Stromal cell of bone marrow (primary cell): ENCODE measurements around the gene TCEAL8.
"Not testable (repeated sequence)": the region's sequence is repeated elsewhere in the genome, so short reads cannot be mapped to it uniquely, and the experiment has no call there.

Source experiments
- DNase-seq: peaks from one replicate; pipeline ENCODE4 v3.0.0-alpha.2; 2012; ENCODE audit warnings: low read depth

TCEAL8 gene, protein sequence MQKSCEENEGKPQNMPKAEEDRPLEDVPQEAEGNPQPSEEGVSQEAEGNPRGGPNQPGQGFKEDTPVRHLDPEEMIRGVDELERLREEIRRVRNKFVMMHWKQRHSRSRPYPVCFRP

DNA sequence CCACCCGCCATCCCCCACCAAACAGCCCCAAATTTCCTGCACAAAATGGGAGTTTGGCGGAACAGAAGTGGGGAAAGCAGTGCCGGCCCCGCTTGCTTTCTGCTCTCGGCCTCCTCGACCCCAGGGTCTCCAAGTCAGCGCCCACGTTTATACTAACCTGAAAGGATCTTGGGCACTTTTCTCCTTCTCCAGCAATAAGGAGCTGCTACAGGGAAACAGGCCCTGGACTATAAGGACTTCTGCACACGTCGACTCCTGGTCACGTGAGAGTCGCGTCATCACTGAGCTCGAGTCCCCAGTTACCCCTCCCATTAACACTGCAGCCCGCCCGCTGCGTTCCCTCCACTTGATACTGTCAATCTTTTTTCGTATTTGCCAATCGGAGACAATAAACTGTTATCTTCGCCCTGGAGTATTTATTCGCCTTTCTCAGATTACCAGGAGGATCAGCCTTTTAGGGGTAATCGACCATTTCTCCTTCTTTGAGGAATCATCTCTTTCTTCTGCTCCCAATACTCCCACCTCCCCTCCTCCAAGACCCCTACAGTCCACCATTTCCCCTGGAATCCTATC is at the start of gene TCEAL8:
Gene TCEAL8, minus strand, starts transcription at position 235 of the 573 bp plus-strand sequence. CDS start 1,176 bp downstream, outside the sequence.
- DNase-seq = peak; percentile 64

DNA sequence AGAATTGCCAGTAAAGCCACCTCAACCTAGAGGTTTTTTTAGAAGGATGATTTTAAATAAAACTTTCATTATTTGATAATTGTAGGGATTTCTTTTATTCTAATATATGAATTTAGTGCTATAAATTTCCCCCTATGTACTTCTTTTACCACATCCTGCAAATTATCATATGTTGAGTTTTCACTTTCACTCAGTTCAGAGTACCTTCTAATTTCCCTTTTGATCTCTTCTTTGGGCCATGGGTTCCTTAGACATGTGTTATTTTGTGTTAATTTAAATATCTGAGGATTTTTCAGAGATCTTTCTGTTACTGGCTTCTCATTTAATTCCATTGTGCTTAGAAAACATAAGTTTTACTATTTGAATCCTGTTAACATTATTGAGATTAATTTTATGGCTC is 49.8 kb upstream of the TCEAL8 start:
- no peak for DNase-seq

DNA sequence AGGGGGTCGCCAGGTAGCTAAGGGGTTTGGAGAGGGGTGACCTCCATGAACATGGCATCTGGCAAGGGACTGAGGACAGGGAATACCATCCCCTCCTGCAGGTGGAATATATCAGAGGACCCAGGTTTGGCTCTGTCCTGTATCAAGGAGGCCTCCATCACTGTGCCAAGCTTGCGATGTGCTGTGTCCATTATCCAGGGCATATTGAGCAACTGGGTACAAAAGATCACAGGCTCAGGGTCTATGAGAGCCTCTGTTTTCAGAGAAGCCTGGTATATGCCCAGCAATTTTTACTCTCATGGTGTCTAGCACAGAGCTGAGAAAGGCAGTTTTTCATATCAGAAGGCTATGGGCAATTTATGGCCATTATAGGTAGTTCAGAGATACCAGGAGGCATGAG is 38.2 kb upstream of the TCEAL8 start:
- no peak for DNase-seq

DNA sequence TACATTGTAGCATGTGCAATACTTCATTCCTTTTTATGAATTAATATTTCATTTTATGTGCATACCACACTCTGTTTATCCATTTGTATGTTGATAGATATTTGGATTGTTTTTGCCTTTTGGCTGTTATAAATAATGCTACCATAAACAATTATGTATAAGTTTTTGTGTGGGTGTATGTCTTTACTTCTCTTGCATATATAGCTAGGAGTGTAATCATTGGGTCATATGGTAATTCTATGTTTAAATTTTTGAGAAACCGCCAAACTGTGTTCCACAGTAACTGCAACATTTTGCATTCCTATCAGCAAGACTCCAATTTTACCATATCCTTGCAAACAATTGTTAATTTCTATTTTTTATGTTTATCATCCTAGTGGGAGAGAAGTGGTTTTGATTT is 24.7 kb upstream of the TCEAL8 start:
- no peak for DNase-seq

DNA sequence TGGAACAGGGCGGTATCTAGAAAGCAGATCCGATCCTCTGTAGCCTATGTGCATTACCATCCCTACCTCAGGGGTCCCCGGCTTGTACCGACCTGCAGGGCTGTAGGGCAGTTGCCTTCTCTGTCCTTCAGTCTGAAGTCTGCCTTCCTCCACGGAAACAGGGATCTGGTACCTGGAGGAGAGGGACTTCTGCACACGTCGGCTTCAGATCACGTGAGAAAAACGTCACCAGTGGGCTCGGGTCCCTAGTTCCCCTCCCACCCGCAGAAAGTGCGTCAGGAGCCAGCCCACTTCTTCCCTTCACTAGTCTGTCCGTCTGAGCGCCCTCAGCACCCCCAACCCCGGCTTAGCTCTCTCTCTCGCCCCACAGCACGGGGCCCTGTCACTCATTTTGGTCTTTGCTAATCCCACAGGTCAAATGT is 21.6 kb upstream of the TCEAL8 start, which contains the start of gene TCEAL5:
Gene TCEAL5, minus strand, starts transcription at position 170 of the 422 bp plus-strand sequence. CDS start 2,187 bp downstream, outside the sequence.
- no peak for DNase-seq

DNA sequence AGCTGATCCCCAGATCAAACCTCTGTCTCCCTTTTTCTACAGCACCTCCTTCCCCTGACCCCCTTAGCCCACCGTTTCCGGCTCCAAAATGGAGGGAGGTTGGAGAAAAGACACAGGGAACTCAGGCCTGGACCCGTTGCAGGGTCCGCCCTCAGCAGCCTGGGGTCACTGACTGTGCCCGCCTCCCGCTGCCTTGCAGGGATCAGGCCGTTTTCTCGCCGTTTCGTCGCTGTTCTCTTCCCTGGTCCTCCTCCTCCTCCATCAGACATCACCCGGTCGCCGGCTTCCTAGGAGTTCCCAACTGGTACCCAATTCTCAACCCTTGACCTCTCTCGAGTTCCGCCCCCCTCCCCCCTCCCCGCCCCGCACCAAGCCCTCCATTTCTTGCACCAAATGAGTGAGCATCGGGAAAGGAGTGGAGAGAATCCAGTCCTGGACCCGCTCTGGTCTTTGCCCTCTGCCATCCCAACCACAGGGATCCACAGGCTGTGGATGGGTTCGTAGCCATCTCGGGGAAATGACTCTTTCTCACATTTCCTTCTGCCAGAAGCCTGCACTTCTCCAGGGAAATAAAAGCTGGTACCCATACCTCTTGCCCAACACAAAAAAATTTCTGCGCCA is 21.1 kb upstream of the TCEAL8 start:
- no peak for DNase-seq

DNA sequence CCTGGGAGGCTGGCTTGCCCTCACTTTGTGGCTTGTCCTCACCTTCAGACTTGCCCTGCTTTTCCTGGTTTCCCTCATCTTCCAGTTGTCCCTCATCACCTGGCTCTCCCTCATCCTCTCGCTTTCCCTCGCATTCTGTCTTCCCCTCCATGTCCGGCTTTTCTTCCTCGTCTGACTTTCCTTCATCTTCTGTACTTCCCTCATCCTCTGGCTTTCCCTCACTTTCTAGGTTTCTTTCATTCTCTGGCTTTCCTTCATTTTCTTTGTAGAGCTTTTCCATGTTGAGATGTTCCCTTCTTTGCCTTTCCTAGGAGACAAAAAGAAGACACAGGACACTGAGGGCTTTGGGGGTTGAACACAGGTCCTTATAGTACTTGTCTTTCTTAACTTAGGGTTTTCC is 19.3 kb upstream of the TCEAL8 start:
- no peak for DNase-seq

DNA sequence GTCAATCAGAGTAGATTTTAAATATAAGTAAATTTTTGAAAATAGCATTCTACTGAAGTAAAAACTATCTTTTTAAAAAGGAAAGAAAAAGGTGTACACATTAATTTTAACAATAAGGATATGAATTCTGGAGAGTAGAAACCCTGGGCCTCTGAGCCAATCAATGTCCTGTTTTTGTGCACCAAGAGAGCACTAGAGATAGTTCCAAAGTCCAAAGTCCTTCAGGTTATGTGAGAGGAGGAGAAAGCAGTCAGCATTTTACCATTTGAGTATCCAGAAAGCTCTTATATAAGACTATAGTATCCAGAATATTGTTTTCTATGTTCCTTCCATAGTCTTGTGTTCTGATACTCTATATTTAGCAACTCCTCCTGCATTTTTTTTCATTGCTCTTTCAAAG is 3.3 kb upstream of the TCEAL8 start:
- DNase-seq = no peak

DNA sequence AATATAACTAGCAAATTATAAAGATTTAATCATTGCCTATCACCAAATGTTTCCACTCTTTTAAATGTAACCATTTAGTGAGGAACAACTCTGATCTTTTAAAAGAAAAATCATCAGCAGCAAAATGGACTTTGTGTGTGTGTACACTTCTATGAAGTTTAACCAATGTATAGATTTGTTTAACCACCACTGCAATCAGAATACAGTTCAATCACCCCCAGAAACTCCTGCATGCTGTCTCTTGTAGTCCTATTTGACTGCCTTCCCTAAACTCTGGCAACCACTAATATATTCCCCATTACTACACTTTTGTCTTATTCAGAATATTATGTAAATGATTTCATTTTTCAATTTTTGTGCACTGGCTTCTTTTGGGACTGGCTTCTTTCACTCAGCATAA is 1.7 kb upstream of the TCEAL8 start:
- no peak for DNase-seq

DNA sequence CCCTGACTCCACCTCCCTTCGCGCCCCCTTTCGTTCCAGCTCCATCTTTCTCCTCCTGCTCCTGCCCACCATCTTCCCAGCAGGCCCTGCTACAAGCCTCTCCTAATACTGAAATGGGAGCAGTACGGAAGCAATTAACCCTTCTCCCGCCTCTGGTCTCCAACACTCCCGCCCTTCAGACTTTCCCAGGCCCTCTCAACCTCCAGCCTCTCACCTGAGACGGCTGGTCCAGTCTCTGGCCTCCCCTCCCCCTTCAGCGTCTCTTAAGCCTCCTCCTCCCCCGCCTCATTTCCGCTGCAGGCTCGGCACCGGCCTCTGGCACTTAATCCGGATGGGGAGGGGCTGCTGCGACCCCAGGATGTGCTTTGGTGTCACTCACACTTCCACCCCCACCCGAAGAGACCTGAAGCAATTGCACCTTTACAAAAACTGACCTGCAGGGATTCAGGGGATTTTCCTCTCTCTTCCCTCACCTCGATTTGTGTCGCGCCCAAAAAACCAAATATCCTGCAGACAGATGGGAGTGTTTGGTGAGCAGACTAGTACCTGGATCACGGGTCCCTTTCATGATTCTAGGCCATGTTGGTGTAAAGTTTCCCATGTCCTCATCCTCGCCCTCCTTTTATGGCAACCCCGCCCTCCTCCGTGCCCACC is 657 bp downstream of the TCEAL8 start:
- no peak for DNase-seq

DNA sequence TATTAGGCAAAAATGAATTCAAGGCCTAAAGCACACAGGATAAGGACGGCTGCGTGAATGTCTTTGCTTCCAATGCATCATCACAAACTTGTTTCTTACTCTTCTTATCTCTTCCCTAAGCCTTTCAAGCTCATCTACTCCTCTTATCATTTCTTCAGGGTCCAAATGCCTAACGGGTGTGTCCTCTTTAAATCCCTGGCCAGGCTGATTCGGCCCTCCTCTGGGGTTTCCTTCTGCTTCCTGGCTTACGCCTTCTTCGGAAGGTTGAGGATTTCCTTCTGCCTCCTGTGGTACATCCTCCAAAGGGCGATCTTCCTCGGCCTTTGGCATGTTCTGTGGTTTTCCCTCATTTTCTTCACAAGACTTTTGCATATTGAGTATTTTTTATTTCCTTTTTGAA is 1.3 kb downstream of the TCEAL8 start:
- DNase-seq = no peak

DNA sequence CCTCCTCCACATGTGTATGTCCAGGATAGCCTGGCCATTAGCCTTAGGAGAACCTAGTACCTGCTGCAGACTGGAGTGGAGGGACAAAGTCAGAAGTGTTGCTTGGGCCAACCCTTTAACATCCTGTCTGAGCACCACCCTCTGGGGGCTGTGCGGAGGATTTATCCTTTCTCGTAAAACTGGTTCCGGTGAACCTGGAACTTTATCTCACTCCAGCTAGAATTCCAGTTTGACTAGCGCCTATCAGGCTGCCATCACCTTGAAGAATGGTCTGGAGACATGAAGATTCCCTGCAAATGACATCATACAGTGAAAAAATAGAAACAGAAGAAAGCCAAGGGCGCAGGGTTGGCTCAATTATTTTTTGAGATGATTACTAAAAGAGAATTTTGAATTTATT is 4.0 kb downstream of the TCEAL8 start:
- DNase-seq = no peak

DNA sequence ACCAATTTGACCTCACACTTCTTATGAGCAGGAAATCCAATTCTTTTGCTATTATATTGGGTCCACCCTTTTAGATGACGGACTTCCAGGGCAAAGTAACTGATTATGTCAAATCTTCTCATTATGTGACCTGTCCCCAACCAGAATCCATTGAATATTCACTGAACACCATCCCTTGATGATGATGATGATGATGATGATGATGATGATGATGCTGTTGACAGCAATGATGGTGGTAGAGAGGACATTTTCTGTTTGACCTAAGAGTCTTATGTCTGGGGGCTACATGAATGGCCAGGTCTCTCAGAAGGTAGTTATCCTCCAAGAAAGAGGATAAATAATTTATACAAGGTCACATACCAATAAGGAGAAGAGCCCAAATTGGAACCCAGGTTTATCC is 5.2 kb downstream of the TCEAL8 start:
- no peak for DNase-seq

DNA sequence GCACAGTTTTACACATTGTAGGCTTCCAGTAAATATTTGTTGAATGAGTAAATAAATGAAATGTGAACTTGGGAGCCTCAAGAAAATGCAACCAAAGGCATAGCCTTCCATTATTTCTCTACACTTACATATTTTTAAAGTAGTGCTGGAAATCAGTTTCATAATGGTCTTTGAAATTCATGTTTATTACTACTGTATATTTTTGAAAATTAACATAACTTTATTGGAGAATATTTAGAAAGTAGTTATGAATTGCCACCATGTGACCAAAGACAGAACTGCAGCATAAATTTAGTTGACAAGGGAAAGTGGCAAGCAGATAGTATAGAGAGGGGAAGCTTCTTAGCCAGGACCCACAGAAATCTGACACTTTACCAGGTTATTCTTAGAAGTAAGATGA is 6.4 kb downstream of the TCEAL8 start:
- DNase-seq = no peak

DNA sequence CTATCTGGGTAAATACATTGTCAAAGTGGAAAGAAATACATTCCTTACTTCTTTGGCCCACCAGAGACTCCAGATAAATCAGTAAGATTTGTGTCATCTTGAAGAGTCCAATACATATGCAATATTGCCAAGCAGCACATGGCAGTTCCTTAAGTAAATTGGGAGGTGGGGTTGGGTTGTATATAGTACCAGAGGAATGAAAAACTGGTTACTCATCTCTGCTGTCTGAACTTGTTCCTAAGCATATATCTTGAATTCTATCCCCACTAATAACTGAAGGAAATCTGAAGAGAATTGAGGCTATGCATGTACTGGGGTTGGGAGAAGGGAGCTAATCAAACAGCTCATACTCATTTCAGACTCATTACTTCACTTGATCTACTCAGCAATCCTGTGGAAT is 14.8 kb downstream of the TCEAL8 start:
- no peak for DNase-seq

DNA sequence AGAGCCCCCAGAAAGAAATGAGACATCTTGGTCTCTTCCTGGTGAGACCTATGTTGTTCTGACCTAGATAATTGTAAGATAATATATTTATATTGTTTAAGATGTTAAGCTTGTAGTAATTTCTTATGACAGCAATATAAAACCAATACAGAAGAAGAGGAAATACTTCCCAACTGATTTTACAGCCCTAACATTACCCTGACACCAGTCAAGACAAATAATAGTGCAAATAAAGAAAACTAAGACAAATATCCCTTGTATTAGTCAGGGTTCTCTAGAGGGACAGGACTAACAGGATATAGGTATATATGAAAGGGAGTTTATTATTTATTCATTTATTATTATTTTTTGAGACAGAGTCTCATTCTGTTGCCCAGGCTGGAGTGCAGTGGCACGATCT is 18.7 kb downstream of the TCEAL8 start:
- no peak for DNase-seq

DNA sequence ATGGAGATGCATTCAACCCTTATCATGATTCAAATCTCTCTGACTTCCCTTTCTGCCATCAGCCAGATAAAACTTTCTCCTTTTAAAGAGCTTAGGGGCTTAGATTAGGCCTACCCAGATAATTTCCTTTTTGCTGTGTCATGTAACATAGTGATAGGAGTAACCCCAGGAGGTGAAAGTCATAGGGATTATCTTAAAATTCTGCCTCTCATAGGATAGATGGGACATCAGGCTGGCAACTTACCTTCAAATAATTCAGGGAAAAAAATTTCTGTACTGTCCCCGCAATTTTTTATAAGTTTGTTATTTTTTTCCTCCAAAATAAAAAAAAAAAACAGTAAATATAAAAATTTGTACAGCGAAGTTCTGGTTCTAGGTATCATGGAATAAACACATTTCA is 19.3 kb downstream of the TCEAL8 start:
- not testable (repeated sequence) for DNase-seq

DNA sequence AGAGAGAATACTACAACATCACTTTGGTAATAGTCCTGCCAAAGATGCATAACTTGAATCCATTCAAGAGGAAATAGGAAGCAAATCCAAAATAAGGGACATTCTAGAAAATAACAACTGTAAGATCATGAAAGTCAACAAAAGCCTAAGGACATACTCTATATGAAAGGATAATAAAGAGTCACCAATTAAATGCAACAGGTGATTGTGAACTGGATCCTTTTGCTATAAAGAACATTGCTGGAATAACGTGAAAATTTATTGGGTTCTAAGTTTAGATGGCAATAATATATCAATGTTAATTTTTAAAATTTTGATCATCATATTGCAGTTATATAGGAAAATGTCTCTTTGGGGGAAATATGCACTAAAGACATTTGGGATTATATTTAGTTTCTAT is 20.1 kb downstream of the TCEAL8 start:
- DNase-seq = no peak

DNA sequence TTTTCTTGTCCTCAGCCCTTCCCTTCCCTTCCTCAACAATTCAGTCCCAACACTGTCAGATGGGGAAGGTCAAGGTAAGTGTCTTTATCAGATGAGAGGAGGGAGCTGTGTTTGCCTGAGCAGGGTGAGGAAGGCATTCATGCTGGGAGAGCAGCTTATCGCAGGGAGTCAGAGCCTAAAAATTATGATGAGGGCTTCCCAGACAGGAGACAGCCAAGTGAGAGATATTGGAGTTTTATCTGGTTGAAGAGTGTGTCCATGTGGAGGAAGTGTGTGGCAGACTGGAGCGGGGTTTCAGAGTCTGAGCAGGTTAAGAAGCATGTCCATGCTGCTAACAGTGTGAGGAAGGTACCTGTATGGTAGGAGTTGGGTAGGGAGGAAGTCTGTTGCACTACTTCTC is 21.7 kb downstream of the TCEAL8 start:
- DNase-seq = no peak

DNA sequence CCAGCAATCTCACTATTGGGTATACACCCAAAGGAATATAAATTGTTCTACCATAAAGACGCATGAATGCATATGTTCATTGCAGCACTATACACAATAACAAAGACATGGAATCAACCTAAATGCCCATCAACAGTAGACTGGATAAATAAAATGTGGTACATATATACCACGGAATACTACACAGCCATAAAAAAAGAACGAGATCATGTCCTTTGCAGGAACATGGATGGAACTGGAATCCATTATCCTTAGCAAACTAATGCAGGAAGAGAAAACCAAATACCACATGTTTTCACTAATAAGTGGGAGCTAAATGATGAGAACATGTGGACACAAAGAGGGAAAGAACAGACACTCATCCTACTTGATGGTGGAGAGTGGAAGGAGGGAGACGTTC is 29.0 kb downstream of the TCEAL8 start:
- not testable (repeated sequence) for DNase-seq

DNA sequence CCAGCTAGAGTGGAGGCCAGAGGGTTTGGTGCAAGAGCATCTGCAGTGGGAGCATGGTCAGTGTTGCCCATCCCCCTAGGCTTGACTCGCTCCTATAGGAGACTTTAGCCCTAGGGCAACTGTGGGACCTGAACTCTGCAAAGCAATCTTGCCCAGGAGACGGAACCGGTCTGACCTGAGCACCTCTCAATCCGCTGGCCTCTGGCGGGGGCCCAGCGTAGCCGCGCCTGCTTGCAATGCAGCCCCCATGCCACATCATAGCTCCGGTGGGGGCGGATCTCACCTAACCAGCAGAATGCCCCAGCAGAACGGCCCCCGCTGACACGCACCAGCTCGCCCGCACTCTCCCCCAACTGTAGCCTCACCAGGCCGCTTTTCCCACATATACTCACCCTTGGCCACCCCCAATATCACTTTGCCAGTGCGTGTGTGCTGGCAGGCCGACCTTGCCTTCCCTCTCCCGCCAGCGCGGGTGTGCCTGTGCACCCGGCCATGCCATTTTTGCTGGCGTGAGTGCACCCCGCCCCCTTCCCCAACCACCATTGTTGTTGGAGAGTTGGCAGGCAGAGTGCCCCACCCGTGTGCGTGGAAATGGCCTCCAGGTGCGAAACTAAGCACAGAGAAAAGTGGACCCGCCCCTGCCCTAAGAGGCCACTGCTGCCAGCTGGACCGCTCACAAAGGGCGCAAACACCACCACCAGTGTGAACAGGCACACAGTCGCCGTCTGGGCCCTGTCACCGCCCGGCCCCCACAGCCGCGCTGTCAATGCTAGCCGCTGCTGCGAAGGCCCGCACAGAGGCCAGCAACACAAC is 34.2 kb downstream of the TCEAL8 start:
- DNase-seq = no peak

DNA sequence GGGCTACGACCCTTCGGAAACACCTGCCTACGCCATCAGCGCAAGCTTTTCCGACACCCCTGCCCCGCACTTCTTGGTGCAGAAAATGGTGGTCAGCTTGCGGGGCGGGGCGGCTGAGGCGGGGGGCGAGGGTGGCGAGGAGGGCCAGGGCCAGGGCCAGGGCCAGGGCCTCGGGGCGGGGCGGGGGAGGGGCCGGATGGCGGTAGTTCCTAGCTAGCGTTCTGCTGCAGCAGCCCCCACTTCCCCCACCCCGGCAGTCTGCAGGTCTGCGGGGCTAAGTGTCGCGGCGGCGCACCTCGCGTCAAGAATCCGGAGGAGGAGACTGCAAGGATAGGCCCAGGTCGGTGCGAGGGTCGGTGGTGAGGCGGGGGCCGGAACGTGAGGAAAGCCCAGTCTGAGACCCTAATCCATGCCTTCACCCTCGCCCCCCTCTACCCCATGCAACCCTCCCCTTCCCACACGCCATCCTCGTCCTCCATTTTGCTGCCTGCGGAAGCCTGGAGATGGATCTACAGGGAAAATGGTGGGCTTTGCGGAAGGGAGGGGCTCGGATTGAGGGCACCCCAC is 39.4 kb downstream of the TCEAL8 start:
- DNase-seq = no peak
